Neural cell (in vitro differentiated cells): ENCODE measurements around the gene IL36B. TPM values are rescaled to one million over a fixed set of nuclear protein-coding genes. Genes with fewer than 3 reads are reported as not detected.

Source experiments
- H2AFZ ChIP-seq: fragments of 200-600, 300-800 bp; sonication (generic), shearing (Covaris generic); 2 replicates; pipeline ENCODE4 v1.6.0; 2014; ENCODE audit warnings: low read depth, mild to moderate bottlenecking, antibody characterized with exemption, low read length, moderate library complexity
- H3F3A ChIP-seq: fragments of 200-600 bp; shearing (Covaris generic); 2 replicates; pipeline ENCODE4 v1.6.1; 2016; ENCODE audit warnings: mild to moderate bottlenecking, moderate library complexity, mixed read lengths, antibody characterized with exemption, low read length; ENCODE audit not compliant: insufficient read depth, poor library complexity, severe bottlenecking
- H3K27ac ChIP-seq: fragments of 200-600, 300-800 bp; sonication (generic), shearing (Covaris generic); 2 replicates; pipeline ENCODE4 v1.5.1; 2014; ENCODE audit warnings: mild to moderate bottlenecking, low read length, moderate library complexity
- H3K27me3 ChIP-seq: fragments of 300-800, 200-600 bp; sonication (generic), shearing (Covaris generic); 2 replicates; pipeline ENCODE4 v1.6.0; 2014; ENCODE audit warnings: mild to moderate bottlenecking, low read depth, low read length, moderate library complexity; ENCODE audit not compliant: insufficient read depth
- H3K36me3 ChIP-seq: fragments of 300-800, 200-600 bp; sonication (generic), shearing (Covaris generic); 2 replicates; pipeline ENCODE4 v1.5.1; 2014; ENCODE audit warnings: mild to moderate bottlenecking, antibody characterized with exemption, low read length, moderate library complexity; ENCODE audit not compliant: insufficient read depth
- H3K4me2 ChIP-seq: fragments of 300-800, 200-600 bp; sonication (generic), shearing (Covaris generic); 2 replicates; pipeline ENCODE4 v1.6.0; 2014; ENCODE audit warnings: mild to moderate bottlenecking, low read length
- H3K4me3 ChIP-seq: fragments of 300-800, 200-600 bp; sonication (generic), shearing (Covaris generic); 2 replicates; pipeline ENCODE4 v1.5.1; 2014; ENCODE audit warnings: mild to moderate bottlenecking, low read length, moderate library complexity
- H3K79me2 ChIP-seq: fragments of 200-600 bp; shearing (Covaris generic); replicated peaks from 2 replicates; pipeline ENCODE4 v1.6.0; 2014; ENCODE audit warnings: mild to moderate bottlenecking, low read length, moderate library complexity; ENCODE audit not compliant: insufficient read depth
- H3K9ac ChIP-seq: fragments of 300-800, 200-600 bp; sonication (generic), shearing (Covaris generic); 2 replicates; pipeline ENCODE4 v1.6.1; 2016; ENCODE audit warnings: mild to moderate bottlenecking, low read length, mixed read lengths
- H3K9me2 ChIP-seq: fragments of 200-600 bp; shearing (Covaris generic); 2 replicates; pipeline ENCODE4 v1.6.1; 2016; ENCODE audit warnings: mild to moderate bottlenecking, low read length, mixed read lengths; ENCODE audit not compliant: insufficient read depth
- H3K9me3 ChIP-seq: fragments of 200-600, 300-800 bp; sonication (generic), shearing (Covaris generic); 2 replicates; pipeline ENCODE4 v1.6.1; 2016; ENCODE audit warnings: mild to moderate bottlenecking, mixed run types, low read length, moderate library complexity, mixed read lengths
- H4K20me1 ChIP-seq: fragments of 200-600 bp; shearing (Covaris generic); 2 replicates; pipeline ENCODE4 v1.6.1; 2016; ENCODE audit warnings: mild to moderate bottlenecking, mixed run types; ENCODE audit not compliant: insufficient read depth
- EP300 ChIP-seq: fragments of 450-650 bp; conservative IDR thresholded peaks from 2 replicates; pipeline ENCODE4 v1.6.1; 2014; ENCODE audit warnings: antibody characterized with exemption, mild to moderate bottlenecking, moderate library complexity; ENCODE audit not compliant: poor library complexity, severe bottlenecking
- EZH2 ChIP-seq: fragments of 200-600, 300-800 bp; shearing (Covaris generic), sonication (generic); IDR thresholded peaks from 2 replicates; pipeline ENCODE4 v1.6.1; 2014; ENCODE audit warnings: antibody characterized with exemption, low read length, borderline replicate concordance, mild to moderate bottlenecking; ENCODE audit not compliant: insufficient read depth, poor library complexity, severe bottlenecking
- MXI1 ChIP-seq: fragments of 450-650 bp; conservative IDR thresholded peaks from 2 replicates; pipeline ENCODE4 v1.6.1; 2014; ENCODE audit warnings: antibody characterized with exemption, mild to moderate bottlenecking; ENCODE audit not compliant: poor library complexity, severe bottlenecking
- POLR2AphosphoS5 ChIP-seq: IDR thresholded peaks from 2 replicates; pipeline ENCODE4 v1.6.1; 2012
- RAD21 ChIP-seq: fragments of 450-650 bp; conservative IDR thresholded peaks from 2 replicates; pipeline ENCODE4 v1.6.1; 2014; ENCODE audit warnings: antibody characterized with exemption, mild to moderate bottlenecking, moderate library complexity
- SMC3 ChIP-seq: fragments of 450-650 bp; conservative IDR thresholded peaks from 2 replicates; pipeline ENCODE4 v1.6.1; 2014; ENCODE audit warnings: antibody characterized with exemption, mild to moderate bottlenecking, moderate library complexity; ENCODE audit not compliant: poor library complexity
- TAF1 ChIP-seq: IDR thresholded peaks from 2 replicates; pipeline ENCODE4 v1.6.1; 2012; ENCODE audit warnings: low read depth
- polyA plus RNA-seq: library from polyadenylated mRNA; depleted of rRNA; stranded (reverse); fragments of >200 nt; gene quantifications from 2 replicates; pipeline ENCODE4 v1.2.3, GENCODE V29; 2014
- TF ChIP-seq, protein P1 (sequence below): fragments of 450-650 bp; IDR thresholded peaks from 2 replicates; pipeline ENCODE4 v1.5.1; 2014; ENCODE audit warnings: antibody characterized with exemption, mild to moderate bottlenecking, moderate library complexity; ENCODE audit not compliant: poor library complexity, severe bottlenecking
- TF ChIP-seq, protein P2 (sequence below): IDR thresholded peaks from 2 replicates; pipeline ENCODE4 v1.6.1; 2012; ENCODE audit warnings: borderline replicate concordance

The IL36B gene
- polyA plus RNA-seq, 1 donor from 2014 or later: not detected

DNA sequence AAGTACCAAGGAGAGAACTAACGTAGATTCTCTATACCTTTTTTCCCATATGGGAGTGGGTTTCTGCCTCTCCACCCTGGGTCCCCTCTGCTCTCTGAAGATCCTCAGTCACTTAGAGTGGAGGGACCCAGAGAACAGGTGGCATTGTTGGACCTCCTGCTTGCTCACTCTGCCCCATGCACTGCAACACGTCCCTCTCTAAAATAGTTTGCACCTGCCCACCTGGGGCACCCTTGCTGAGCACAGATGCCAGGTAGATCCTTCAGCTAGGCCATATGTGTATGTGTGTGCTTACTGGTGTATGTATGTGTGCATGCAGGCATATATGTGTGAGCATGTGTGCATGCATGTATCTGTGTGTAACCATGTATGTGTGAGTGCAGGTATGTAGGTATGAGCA, 8.6 kb upstream of the IL36B start:
- H4K20me1 ChIP-seq: no peaks in the 10 kb centered on the region
- no peak overlapping the region for H2AFZ ChIP-seq
- TF ChIP-seq MXI1: no peak
- TF ChIP-seq EP300: no peak
- no peak for TF ChIP-seq EZH2
- no peak for TF ChIP-seq RAD21
- TF ChIP-seq, protein P1, sequence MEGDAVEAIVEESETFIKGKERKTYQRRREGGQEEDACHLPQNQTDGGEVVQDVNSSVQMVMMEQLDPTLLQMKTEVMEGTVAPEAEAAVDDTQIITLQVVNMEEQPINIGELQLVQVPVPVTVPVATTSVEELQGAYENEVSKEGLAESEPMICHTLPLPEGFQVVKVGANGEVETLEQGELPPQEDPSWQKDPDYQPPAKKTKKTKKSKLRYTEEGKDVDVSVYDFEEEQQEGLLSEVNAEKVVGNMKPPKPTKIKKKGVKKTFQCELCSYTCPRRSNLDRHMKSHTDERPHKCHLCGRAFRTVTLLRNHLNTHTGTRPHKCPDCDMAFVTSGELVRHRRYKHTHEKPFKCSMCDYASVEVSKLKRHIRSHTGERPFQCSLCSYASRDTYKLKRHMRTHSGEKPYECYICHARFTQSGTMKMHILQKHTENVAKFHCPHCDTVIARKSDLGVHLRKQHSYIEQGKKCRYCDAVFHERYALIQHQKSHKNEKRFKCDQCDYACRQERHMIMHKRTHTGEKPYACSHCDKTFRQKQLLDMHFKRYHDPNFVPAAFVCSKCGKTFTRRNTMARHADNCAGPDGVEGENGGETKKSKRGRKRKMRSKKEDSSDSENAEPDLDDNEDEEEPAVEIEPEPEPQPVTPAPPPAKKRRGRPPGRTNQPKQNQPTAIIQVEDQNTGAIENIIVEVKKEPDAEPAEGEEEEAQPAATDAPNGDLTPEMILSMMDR: no peak
- TF ChIP-seq TAF1: no peak
- TF ChIP-seq POLR2AphosphoS5: no peak
- no peak for TF ChIP-seq SMC3
- TF ChIP-seq, protein P2, sequence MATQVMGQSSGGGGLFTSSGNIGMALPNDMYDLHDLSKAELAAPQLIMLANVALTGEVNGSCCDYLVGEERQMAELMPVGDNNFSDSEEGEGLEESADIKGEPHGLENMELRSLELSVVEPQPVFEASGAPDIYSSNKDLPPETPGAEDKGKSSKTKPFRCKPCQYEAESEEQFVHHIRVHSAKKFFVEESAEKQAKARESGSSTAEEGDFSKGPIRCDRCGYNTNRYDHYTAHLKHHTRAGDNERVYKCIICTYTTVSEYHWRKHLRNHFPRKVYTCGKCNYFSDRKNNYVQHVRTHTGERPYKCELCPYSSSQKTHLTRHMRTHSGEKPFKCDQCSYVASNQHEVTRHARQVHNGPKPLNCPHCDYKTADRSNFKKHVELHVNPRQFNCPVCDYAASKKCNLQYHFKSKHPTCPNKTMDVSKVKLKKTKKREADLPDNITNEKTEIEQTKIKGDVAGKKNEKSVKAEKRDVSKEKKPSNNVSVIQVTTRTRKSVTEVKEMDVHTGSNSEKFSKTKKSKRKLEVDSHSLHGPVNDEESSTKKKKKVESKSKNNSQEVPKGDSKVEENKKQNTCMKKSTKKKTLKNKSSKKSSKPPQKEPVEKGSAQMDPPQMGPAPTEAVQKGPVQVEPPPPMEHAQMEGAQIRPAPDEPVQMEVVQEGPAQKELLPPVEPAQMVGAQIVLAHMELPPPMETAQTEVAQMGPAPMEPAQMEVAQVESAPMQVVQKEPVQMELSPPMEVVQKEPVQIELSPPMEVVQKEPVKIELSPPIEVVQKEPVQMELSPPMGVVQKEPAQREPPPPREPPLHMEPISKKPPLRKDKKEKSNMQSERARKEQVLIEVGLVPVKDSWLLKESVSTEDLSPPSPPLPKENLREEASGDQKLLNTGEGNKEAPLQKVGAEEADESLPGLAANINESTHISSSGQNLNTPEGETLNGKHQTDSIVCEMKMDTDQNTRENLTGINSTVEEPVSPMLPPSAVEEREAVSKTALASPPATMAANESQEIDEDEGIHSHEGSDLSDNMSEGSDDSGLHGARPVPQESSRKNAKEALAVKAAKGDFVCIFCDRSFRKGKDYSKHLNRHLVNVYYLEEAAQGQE: no peak
- H3K4me3 ChIP-seq: no peak overlapping the region
- no peak overlapping the region for H3K27ac ChIP-seq
- no peak overlapping the region for H3K9ac ChIP-seq
- H3K9me3 ChIP-seq: no peaks in the 10 kb centered on the region
- no peaks in the 10 kb centered on the region for H3K27me3 ChIP-seq
- H3K9me2 ChIP-seq: no peaks in the 10 kb centered on the region
- no peak overlapping the region for H3K4me2 ChIP-seq
- H3F3A ChIP-seq: no peaks in the 10 kb centered on the region
- H3K79me2 ChIP-seq: no peaks in the 10 kb centered on the region
- no peaks in the 10 kb centered on the region for H3K36me3 ChIP-seq

DNA sequence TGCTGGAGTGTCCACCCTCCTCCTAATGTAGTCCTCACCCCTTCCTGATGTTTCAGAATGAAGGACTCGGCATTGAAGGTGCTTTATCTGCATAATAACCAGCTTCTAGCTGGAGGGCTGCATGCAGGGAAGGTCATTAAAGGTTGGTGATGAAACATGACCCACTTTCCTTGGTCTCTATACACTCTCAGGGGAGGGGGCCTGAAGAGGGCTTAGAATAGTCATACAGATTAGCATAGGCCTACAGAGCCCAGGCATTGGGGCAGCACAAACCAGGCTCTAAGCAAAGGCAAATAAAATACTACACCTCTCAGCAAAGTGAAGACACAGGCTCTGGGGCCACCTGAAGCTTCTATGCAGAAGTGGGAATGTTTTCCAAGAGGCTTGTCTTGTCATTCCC, 8.1 kb upstream of the IL36B start:
- no peak overlapping the region for H3K27ac ChIP-seq

More for the DNA sequence above, 8.1 kb upstream of the IL36B start:
- no peak overlapping the region for H3K4me2 ChIP-seq
- no peak overlapping the region for H3K9ac ChIP-seq
- TF ChIP-seq, protein P1: no peak
- TF ChIP-seq MXI1 (no peak), TAF1 (no peak), EZH2 (no peak), POLR2AphosphoS5 (no peak), RAD21 (no peak), EP300 (no peak), SMC3 (no peak)
- TF ChIP-seq, protein P2: no peak
- no peaks in the 10 kb centered on the region for H3K79me2 ChIP-seq
- H4K20me1 ChIP-seq: no peaks in the 10 kb centered on the region
- no peaks in the 10 kb centered on the region for H3K36me3 ChIP-seq
- H3K27me3 ChIP-seq: no peaks in the 10 kb centered on the region
- no peaks in the 10 kb centered on the region for H3F3A ChIP-seq
- H3K9me2 ChIP-seq: no peaks in the 10 kb centered on the region
- no peak overlapping the region for H3K4me3 ChIP-seq
- H3K9me3 ChIP-seq: no peaks in the 10 kb centered on the region
- no peak overlapping the region for H2AFZ ChIP-seq
